ENCODE data around the gene BRDT.

DNA sequence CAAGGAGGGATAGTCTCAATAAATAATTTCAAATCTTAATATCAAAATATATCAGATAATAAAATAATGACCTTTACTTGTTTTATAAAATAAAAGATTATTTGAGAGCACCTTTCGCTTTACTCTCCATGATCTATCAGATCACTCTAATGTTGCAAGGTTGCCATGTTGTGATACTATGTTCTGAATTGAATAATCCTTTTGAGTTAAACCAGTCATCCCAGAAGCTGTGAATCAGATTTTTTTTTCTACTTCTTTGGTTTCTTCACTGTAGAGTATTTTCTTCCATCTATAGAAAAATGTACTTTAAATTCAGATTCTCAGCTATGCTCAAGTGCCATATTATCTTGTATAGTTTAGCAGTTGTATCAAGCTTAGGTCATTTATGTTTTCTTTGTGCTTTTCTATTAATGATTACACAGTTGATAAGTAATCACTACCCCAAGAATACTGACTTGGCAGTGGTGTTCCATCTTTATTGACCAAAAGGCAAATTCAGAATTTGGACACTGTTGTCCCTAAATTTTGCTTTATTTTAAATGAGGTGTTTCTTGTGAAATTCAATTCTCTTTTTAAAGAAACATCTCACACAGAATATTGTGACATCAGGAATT is 32.9 kb downstream of the BRDT start:
- TF ChIP-seq POLR2A (IDR thresholded peaks at IDR 0.05): no peak
- TF ChIP-seq, protein P1, sequence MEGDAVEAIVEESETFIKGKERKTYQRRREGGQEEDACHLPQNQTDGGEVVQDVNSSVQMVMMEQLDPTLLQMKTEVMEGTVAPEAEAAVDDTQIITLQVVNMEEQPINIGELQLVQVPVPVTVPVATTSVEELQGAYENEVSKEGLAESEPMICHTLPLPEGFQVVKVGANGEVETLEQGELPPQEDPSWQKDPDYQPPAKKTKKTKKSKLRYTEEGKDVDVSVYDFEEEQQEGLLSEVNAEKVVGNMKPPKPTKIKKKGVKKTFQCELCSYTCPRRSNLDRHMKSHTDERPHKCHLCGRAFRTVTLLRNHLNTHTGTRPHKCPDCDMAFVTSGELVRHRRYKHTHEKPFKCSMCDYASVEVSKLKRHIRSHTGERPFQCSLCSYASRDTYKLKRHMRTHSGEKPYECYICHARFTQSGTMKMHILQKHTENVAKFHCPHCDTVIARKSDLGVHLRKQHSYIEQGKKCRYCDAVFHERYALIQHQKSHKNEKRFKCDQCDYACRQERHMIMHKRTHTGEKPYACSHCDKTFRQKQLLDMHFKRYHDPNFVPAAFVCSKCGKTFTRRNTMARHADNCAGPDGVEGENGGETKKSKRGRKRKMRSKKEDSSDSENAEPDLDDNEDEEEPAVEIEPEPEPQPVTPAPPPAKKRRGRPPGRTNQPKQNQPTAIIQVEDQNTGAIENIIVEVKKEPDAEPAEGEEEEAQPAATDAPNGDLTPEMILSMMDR (IDR thresholded peaks at IDR 0.05): no peak

Data from testis (tissue), 2 donors.